HCT116 (cell line): ENCODE data around the gene RAB29. TPM values are rescaled to one million over a fixed set of nuclear protein-coding genes. Genes with fewer than 3 reads are reported as not detected.

Experiments
- ATAC-seq: fragments of 200-7000 bp; cut with Tn5 transposase; 2 replicates; pipeline ENCODE4 v1.9.1; 2020; ENCODE audit warnings: mild to moderate bottlenecking, moderate library complexity
- BruUV-seq: library from RNA; stranded (reverse); fragments of 400-500 nt; replicated peaks from 2 replicates; lab custom pipeline; 2021; lab: Mats Ljungman, UMichigan
- CTCF ChIA-PET: fragments of 300-600 bp; sonication (Branson Sonifier 250); formaldehyde crosslinking; loops from one replicate; lab custom pipeline; 2021; ENCODE audit warnings: antibody characterized with exemption; lab: Charles Lee
- POLR2A ChIA-PET: fragments of 300-600, 350-600 bp; sonication (Branson Sonifier 250); formaldehyde crosslinking; loops from one replicate; lab custom pipeline; 2021; ENCODE audit warnings: antibody characterized with exemption; lab: Charles Lee
- RAD21 ChIA-PET, 2 experiments: fragments of 300-600 bp; sonication (Branson Sonifier 250); formaldehyde crosslinking; loops; one replicate each; lab custom pipeline; 2023; ENCODE audit warnings: low total read pairs in 2 of 2; ENCODE audit not compliant: uncharacterized antibody in 2 of 2, unreplicated experiment in 2 of 2, low non-redundant PET in 1 of 2; lab: Charles Lee
- DNase-seq: peaks from one replicate; pipeline ENCODE4 v3.0.0-alpha.2; 2010; ENCODE audit warnings: low read depth, low spot score
- H2AFZ ChIP-seq: fragments of 200-600 bp; shearing (Covaris generic), sonication (generic); 2 replicates; pipeline ENCODE4 v1.6.1; 2017; ENCODE audit warnings: low read depth, mixed run types, mixed read lengths, antibody characterized with exemption, low read length; ENCODE audit not compliant: poor library complexity, severe bottlenecking
- H3K27ac ChIP-seq: 2 replicates; pipeline ENCODE4 v1.5.1; 2012; ENCODE audit warnings: low read depth, low read length
- H3K27me3 ChIP-seq: fragments of 200-600 bp; sonication (generic); 2 replicates; pipeline ENCODE4 v1.6.1; 2016; ENCODE audit warnings: mixed run types, low read length, mixed read lengths; ENCODE audit not compliant: insufficient read depth
- H3K36me3 ChIP-seq, 2 experiments: fragments of 200-500 bp in 1 of 2; fragments of 200-600 bp in 1 of 2; sonication (Bioruptor generic) in 1 of 2; sonication (generic) in 1 of 2; 2 replicates each; pipeline versions ENCODE4 v1.5.1 to v1.6.1; 2014 to 2016; ENCODE audit warnings: low read length in 2 of 2, inconsistent platforms in 1 of 2, mixed read lengths in 1 of 2, mixed run types in 1 of 2; ENCODE audit not compliant: insufficient read depth in 2 of 2, control insufficient read depth in 1 of 2
- H3K4me1 ChIP-seq, 2 experiments: fragments of 200-600 bp in 1 of 2; sonication (generic) in 1 of 2; 2 replicates each; pipeline versions ENCODE4 v1.5.1 to v1.6.1; 2012 to 2017; ENCODE audit warnings: low read length in 2 of 2, inconsistent platforms in 1 of 2, mild to moderate bottlenecking in 1 of 2, mixed read lengths in 1 of 2, mixed run types in 1 of 2, moderate library complexity in 1 of 2; ENCODE audit not compliant: insufficient read depth in 2 of 2, control insufficient read depth in 1 of 2
- H3K4me2 ChIP-seq: fragments of 200-600 bp; sonication (generic); 2 replicates; pipeline ENCODE4 v1.6.1; 2017; ENCODE audit warnings: mixed run types, low read length, mixed read lengths
- H3K4me3 ChIP-seq, 2 experiments: fragments of 200-600 bp in 1 of 2; sonication (generic) in 1 of 2; replicated peaks in 1 of 2; 2 replicates each; pipeline ENCODE4 v1.5.1; 2011 to 2016; ENCODE audit warnings: low read length in 2 of 2, control low read depth in 1 of 2, low read depth in 1 of 2, mild to moderate bottlenecking in 1 of 2, mixed read lengths in 1 of 2, mixed run types in 1 of 2
- H3K79me2 ChIP-seq: fragments of 200-600 bp; sonication (generic); 2 replicates; pipeline ENCODE4 v1.6.1; 2017; ENCODE audit warnings: mild to moderate bottlenecking, mixed run types, low read length, moderate library complexity, mixed read lengths; ENCODE audit not compliant: insufficient read depth
- H3K9ac ChIP-seq: fragments of 200-600 bp; sonication (generic); 2 replicates; pipeline ENCODE4 v1.6.1; 2016; ENCODE audit warnings: low read length, mixed read lengths
- H3K9me2 ChIP-seq: fragments of 200-600 bp; sonication (generic), shearing (Covaris generic); 2 replicates; pipeline ENCODE4 v1.6.1; 2017; ENCODE audit warnings: mixed run types, mild to moderate bottlenecking, moderate library complexity; ENCODE audit not compliant: insufficient read depth
- H3K9me3 ChIP-seq, 2 experiments: fragments of 200-500 bp in 1 of 2; fragments of 200-600 bp in 1 of 2; sonication (Bioruptor generic) in 1 of 2; sonication (generic) in 1 of 2; 2 replicates each; pipeline ENCODE4 v1.6.1; 2014 to 2017; ENCODE audit warnings: low read length in 2 of 2, mixed read lengths in 2 of 2, inconsistent platforms in 1 of 2, low read depth in 1 of 2, mild to moderate bottlenecking in 1 of 2, mixed run types in 1 of 2, moderate library complexity in 1 of 2; ENCODE audit not compliant: control insufficient read depth in 1 of 2, insufficient read depth in 1 of 2
- H4K20me1 ChIP-seq: fragments of 200-600 bp; sonication (generic), shearing (Covaris generic); 2 replicates; pipeline ENCODE4 v1.6.1; 2017; ENCODE audit warnings: mixed run types, mild to moderate bottlenecking, moderate library complexity; ENCODE audit not compliant: insufficient read depth
- CBX3 ChIP-seq: IDR thresholded peaks from 2 replicates; pipeline ENCODE4 v1.6.1; 2012; ENCODE audit warnings: low read depth
- CEBPB ChIP-seq: IDR thresholded peaks from 2 replicates; pipeline ENCODE4 v1.6.1; 2012; ENCODE audit warnings: low read depth
- EGR1 ChIP-seq: IDR thresholded peaks from 2 replicates; pipeline ENCODE4 v1.6.1; 2012; ENCODE audit warnings: low read depth
- ELF1 ChIP-seq: IDR thresholded peaks from 2 replicates; pipeline ENCODE4 v1.6.1; 2012; ENCODE audit warnings: low read depth, borderline replicate concordance
- JUND ChIP-seq: IDR thresholded peaks from 2 replicates; pipeline ENCODE4 v1.6.1; 2012
- POLR2AphosphoS5 ChIP-seq: IDR thresholded peaks from 2 replicates; pipeline ENCODE4 v1.6.1; 2011; ENCODE audit warnings: mild to moderate bottlenecking, low read depth, low read length, moderate library complexity
- SP1 ChIP-seq: IDR thresholded peaks from 2 replicates; pipeline ENCODE4 v1.6.1; 2012; ENCODE audit warnings: low read depth
- ZFX ChIP-seq: fragments of 450-650 bp; IDR thresholded peaks from 2 replicates; pipeline ENCODE4 v1.6.1; 2017
- intact Hi-C: fragments of 100-400 bp; cut with micrococcal nuclease; formaldehyde crosslinking; loops from 2 replicates; pipeline ENCODE4 v1.10.0; 2022
- total RNA-seq: library from RNA; stranded (reverse); gene quantifications from one replicate; pipeline ENCODE4 v1.2.1, GENCODE V29; 2021; ENCODE audit not compliant: unreplicated experiment
- TF ChIP-seq, protein P1 (sequence below): IDR thresholded peaks from 2 replicates; pipeline ENCODE4 v1.6.1; 2012
- TF ChIP-seq, protein P2 (sequence below): IDR thresholded peaks from 2 replicates; pipeline ENCODE4 v1.6.1; 2012

Gene RAB29
- total RNA-seq, 1 experiment from 2014 or later, result 17.7 TPM

GRCh38 chr1:205809469-205809868 is 34.2 kb upstream of the RAB29 start:
- H2AFZ ChIP-seq, result no peak overlapping the region
- H3K4me1 ChIP-seq, result peaks cover 13 to 33% of the 10 kb centered on the region in 2 experiments
- H3K9me3 ChIP-seq, result no peaks in the 10 kb centered on the region
- no peak for ATAC-seq
- H3K27ac ChIP-seq, result no peak overlapping the region
- ChIA-PET RAD21 (no interaction called here), POLR2A (no interaction called here), CTCF (interaction anchor here (1.2 kb wide), 1 partner anchor 168 kb away, joined by 4 read pairs; no protein-coding TSS in a partner anchor)
- no TSS peak for BruUV-seq
- H3K9me2 ChIP-seq, result no peaks in the 10 kb centered on the region
- H4K20me1 ChIP-seq, result no peaks in the 10 kb centered on the region
- intact Hi-C loops, result no loop called here
- H3K79me2 ChIP-seq, result peaks cover 32% of the 10 kb centered on the region; the same call in 1 of the 2 replicates
- H3K4me2 ChIP-seq, result no peak overlapping the region
- H3K4me3 ChIP-seq, result no peak overlapping the region
- H3K36me3 ChIP-seq, result peaks cover 6 to 16% of the 10 kb centered on the region in 2 experiments; a peak in 2 of 4 replicates
- H3K27me3 ChIP-seq, result no peaks in the 10 kb centered on the region
- no peak for DNase-seq
- H3K9ac ChIP-seq, result no peak overlapping the region
- TF ChIP-seq, protein P1, sequence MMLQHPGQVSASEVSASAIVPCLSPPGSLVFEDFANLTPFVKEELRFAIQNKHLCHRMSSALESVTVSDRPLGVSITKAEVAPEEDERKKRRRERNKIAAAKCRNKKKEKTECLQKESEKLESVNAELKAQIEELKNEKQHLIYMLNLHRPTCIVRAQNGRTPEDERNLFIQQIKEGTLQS, result no peak
- TF ChIP-seq ELF1 (no peak), SP1 (no peak), ZFX (no peak), CBX3 (no peak)
- TF ChIP-seq, protein P2, sequence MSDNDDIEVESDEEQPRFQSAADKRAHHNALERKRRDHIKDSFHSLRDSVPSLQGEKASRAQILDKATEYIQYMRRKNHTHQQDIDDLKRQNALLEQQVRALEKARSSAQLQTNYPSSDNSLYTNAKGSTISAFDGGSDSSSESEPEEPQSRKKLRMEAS, result no peak

DNA sequence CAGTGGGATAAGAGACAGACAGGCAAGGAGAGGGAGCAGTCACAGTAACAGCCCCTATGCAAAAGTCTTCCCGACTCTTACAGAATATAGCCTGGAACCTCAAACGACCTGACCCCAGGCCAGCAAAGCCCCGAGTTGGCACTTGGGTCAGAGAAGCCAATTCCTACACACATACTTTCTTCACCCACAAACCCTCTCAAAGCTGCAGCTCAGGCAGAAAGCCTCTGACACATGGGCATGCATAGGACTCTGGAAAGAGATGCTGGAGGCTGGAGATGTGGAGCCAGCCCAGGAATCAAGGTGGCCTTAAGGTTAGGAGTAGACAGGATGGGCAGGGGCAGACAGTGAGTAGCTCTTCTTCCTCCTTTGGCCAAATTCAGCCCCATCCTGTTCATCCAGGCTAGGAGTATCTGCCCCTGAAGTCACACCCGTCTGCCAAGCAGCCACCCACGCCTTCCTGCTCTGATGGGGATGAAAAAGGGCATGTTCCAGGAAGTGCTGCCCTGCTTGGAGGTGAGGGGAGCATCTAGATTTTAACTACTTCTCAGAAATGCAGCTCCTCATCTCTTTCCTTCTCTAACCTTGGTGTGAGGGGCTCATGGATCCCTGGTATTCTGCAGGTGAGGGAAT is 29.9 kb upstream of the RAB29 start:
- Histone ChIP-seq H3K9ac (no peak overlapping the region), H3K79me2 (peaks cover 19% of the 10 kb centered on the region; the same call in 1 of the 2 replicates), H3K4me1 (peaks cover 7 to 12% of the 10 kb centered on the region in 2 experiments), H3K27ac (no peak overlapping the region; the same call in 1 of the 2 replicates), H2AFZ (no peak overlapping the region), H3K36me3 (peaks cover 6 to 15% of the 10 kb centered on the region in 2 experiments; a peak in 2 of 4 replicates), H4K20me1 (no peaks in the 10 kb centered on the region), H3K9me2 (no peaks in the 10 kb centered on the region), H3K27me3 (no peaks in the 10 kb centered on the region), H3K9me3 (no peaks in the 10 kb centered on the region), H3K4me3 (no peak overlapping the region), H3K4me2 (peak overlapping the region; percentile 50)
- TF ChIP-seq EGR1 (peak; percentile 84), POLR2AphosphoS5 (no peak), CEBPB (no peak), JUND (no peak)
- TF ChIP-seq, protein P2, result no peak
- ChIA-PET CTCF (interaction anchor here (1.7 to 1.8 kb wide), 2 partner anchors 13 to 172 kb away, joined by 5 read pairs; no protein-coding TSS in a partner anchor), POLR2A (interaction anchor here (1.1 kb wide), 1 partner anchor 13 kb away, joined by 3 read pairs; no protein-coding TSS in a partner anchor), RAD21 (no interaction called here)
- DNase-seq, result no peak
- no TSS peak for BruUV-seq
- ATAC-seq, result no peak
- intact Hi-C loops, result no loop called here
